Measurements from ENCODE around the gene VAMP2.

The VAMP2 gene

GRCh38 chr17:8125947-8126490 is 36.7 kb downstream of the VAMP2 start (continued):
- TF ChIP-seq PRDM6 (tag by site-specific recombination; IDR thresholded peaks at IDR 0.05) (no peak), ZNF544 (tag by site-specific recombination; IDR thresholded peaks at IDR 0.05) (no peak), WT1 (tag by site-specific recombination; IDR thresholded peaks at IDR 0.05) (peak; percentile 49; the same call in 1 of the 2 replicates), ZNF324 (tag by site-specific recombination; IDR thresholded peaks at IDR 0.05) (peak; percentile 50; the same call in 1 of the 2 replicates), SALL2 (tag by site-specific recombination; IDR thresholded peaks at IDR 0.05; ENCODE audit: borderline replicate concordance) (no peak), PATZ1 (tag by site-specific recombination; IDR thresholded peaks at IDR 0.05) (peak; percentile 98), ZNF266 (tag by site-specific recombination; IDR thresholded peaks at IDR 0.05; ENCODE audit: low read depth) (no peak), ZNF2 (tag by site-specific recombination; IDR thresholded peaks at IDR 0.05) (peak; percentile 72; the same call in 1 of the 2 replicates), KLF10 (tag by site-specific recombination; IDR thresholded peaks at IDR 0.05) (no peak), ZNF701 (tag by site-specific recombination; IDR thresholded peaks at IDR 0.05) (no peak), PRDM4 (tag by site-specific recombination; IDR thresholded peaks at IDR 0.05) (0 out of 2 replicates have a peak, but pooled peaks have one; percentile 6), ZNF530 (tag by site-specific recombination; IDR thresholded peaks at IDR 0.05; ENCODE audit: low read depth) (no peak), KLF7 (tag by site-specific recombination; IDR thresholded peaks at IDR 0.05; ENCODE audit: borderline replicate concordance) (no peak), ZNF223 (tag by site-specific recombination; IDR thresholded peaks at IDR 0.05) (peak; percentile 88), KLF16 (tag by site-specific recombination; IDR thresholded peaks at IDR 0.05) (0 out of 2 replicates have a peak, but pooled peaks have one; percentile 0), ZNF664 (tag by site-specific recombination; IDR thresholded peaks at IDR 0.05) (no peak), TSHZ1 (tag by site-specific recombination; IDR thresholded peaks at IDR 0.05; ENCODE audit: borderline replicate concordance) (no peak; the same call in 1 of the 2 replicates), MZF1 (tag by site-specific recombination; IDR thresholded peaks at IDR 0.05; ENCODE audit: borderline replicate concordance) (no peak), ZBTB20 (tag by site-specific recombination; IDR thresholded peaks at IDR 0.05) (peak; percentile 90), ZNF692 (tag by site-specific recombination; IDR thresholded peaks at IDR 0.05) (no peak), ZNF830 (tag by site-specific recombination; IDR thresholded peaks at IDR 0.05; ENCODE audit: low read depth) (no peak), ZNF335 (tag by site-specific recombination; conservative IDR thresholded peaks at IDR 0.05) (no peak; the same call in none of the 2 replicates), ZNF837 (tag by site-specific recombination; IDR thresholded peaks at IDR 0.05) (no peak), ZNF660 (tag by site-specific recombination; IDR thresholded peaks at IDR 0.05) (no peak), ZNF785 (tag by site-specific recombination; IDR thresholded peaks at IDR 0.05) (no peak), HIC1 (tag by site-specific recombination; IDR thresholded peaks at IDR 0.05) (no peak)

Measured in HEK293 (cell line).